GM10847 (cell line): ENCODE measurements around the gene PTCH1.

ENCODE experiments used
- POLR2A ChIP-seq: IDR thresholded peaks from 2 replicates; pipeline ENCODE4 v1.6.1; 2011; ENCODE audit not compliant: insufficient read length; ENCODE audit errors: extremely low read depth

PTCH1 gene

GRCh38 chr9:95507464-95508241 is 9.1 kb downstream of the PTCH1 start:
- TF ChIP-seq POLR2A: no peak

DNA sequence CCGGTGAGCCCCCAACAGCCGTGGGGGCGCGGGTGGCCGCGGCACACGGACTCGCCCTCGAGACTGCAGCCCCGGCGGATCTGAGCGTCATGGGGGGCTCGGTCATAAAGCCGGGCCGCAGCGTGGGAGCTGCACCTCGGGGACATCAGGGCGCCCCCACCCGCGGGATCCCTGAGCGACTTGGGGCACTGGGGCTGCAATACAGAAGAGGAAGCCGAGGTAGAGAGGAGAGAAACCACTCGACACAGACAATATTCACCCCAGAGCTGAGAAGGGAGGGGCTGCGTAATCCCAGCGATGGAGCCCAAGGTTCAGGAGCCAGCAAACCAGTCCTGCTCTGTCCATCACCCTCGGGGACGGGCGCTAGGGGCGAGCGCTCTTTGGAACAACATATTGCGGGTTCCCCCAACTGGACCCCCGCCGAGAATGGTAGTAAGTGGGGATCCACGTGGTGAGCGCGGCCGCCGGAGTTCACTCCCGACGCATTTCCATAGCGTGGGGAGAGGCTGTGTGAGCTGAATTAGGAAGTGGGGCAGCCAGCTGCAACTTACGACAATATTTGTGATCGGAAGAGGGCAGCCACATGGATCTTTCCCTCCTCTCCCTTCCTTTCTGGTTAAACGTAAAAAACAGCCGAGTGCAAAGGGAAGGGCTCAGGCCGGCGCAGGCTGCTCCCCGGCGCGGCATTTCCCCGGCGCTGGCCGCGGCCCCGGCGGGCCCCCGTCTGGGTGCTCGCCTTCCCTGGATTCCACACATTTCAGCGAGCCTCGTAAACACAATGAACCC is 9.9 kb downstream of the PTCH1 start:
- TF ChIP-seq POLR2A: no peak

DNA sequence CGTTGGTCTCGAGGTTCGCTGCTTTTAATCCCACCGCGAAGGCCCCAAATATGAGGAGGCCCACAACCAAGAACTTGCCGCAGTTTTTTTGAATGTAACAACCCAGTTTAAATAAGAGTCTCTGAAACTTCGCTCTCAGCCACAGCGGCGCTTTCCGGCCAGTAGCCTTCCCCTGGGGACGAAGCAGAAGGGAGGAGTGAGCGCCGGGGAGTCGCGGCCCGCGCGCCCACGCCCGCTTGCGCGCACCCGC is 10.4 kb downstream of the PTCH1 start:
- TF ChIP-seq POLR2A: no peak

DNA sequence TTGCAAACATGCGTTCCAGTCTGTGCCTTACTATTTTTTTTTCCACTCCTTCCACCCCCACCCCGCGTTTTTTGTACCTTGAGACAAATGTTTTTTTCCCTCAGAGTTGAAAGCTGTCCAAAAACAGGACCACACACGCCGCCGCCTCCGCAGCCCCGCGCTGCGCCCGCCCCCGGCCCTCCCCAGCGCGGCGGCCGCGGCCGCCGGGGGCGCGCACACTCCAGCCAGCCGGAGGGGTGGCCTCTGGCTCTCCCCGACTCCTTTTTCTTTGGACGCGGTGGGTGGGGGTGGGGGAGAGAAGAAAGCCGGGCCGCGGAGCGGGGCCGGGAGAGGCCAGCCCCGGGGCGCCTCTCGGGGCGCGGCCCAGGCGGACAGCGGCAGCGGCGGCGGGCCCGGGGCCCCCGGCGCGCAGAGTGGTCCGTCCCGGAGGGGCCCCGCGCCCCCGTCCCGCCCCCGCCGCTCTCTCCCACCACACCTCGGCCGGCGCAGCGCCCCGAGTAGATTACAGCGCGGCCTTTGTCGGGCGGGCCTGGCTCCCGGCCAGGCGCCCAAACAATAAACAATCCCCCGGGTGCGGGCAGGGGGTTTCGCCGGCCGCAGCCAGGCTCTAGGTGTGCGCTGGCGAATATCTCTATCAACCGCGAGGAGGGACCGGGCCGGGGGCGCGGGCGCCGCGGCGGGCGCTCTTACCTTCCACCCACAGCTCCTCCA is 10.9 kb downstream of the PTCH1 start:
- peak; percentile 43 for TF ChIP-seq POLR2A

GRCh38 chr9:95505072-95505716 is 11.6 kb downstream of the PTCH1 start:
- no peak for TF ChIP-seq POLR2A

DNA sequence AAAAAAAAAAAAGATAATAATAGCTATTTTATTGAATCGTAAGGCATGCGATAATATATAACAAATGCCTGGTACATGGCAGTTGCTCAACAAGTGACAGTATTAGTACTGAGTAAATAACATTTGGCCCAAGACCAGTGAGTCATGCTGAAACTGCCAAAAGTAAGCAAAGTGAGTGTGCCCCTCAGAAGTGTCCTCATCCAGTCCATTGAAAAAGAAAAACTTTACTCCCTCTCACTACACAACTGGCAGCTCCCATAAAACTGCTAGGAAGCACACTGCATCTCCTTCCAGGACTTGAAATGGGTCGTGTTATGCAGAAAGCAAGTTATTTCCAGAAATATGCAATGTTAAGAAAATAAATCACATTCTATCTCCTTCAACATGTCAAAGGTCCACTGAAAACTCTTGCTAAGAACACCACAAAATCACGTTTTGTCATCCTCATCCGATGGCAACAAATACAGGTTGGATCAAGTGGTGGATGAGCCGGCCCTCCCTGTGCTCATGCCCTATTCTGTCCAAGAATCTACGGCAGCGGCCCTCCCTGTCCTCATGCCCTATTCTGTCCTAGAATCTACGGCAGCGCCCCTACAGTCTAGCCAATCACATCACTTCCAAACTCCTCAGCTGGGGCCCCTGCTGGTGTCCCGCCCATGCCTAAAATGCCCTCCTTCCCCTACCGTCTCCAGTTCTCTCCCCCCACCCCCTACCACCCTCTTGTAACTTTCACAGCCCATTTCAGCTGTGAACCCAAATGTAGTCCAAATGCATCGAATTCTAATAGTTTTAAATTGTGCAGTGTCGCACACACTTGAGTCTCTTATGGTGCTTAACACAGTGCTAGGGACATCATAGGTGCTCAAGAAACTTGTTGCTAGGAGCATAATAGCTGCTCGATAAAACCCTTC is 12.5 kb downstream of the PTCH1 start:
- no peak for TF ChIP-seq POLR2A

- no peak for TF ChIP-seq POLR2A
These were observed 13.4 kb downstream of the PTCH1 start for GRCh38 chr9:95503369-95503768.

DNA sequence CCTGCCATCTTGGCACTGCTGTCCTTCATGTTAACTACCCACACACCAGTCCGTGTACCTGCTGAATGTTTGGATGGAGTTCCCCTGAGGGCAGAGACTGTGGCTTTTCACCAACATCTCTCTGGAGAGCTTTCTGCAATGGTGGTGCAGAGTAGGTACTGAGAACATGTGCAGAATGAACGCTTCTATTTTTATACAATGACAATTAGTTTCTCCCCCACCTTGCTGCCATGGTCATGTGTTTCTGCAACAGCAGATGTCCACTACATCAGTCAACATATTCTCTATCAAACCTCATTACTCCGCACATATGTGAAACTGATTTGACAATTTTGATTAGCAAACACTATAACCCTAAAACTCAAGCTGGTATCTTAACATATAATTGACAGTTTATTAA is 14.5 kb downstream of the PTCH1 start:
- no peak for TF ChIP-seq POLR2A

- no peak for TF ChIP-seq POLR2A
These were observed 16.9 kb downstream of the PTCH1 start for GRCh38 chr9:95499847-95500246.

- TF ChIP-seq POLR2A: no peak
These were observed 17.6 kb downstream of the PTCH1 start for GRCh38 chr9:95499046-95499676.

- no peak for TF ChIP-seq POLR2A
These were observed 18.1 kb downstream of the PTCH1 start for GRCh38 chr9:95498641-95499040.

DNA sequence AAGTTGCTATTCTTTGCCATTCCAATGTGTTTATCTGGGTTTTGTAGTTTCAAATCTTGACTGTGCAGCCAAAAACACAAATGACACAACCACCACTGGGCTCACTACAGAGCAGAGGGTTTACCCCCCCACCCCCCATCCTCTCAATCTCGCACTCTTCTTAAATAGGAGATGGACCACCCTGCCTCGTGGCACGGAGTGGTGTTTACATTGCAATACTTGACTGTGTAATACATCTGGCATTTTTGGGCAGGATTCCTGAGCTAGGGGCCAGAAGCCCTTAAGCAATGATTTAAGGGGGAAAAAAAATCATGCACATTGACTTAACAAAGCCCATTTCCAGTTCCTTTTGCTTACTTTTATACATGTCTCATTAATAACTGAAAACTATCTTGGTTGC is 19.0 kb downstream of the PTCH1 start:
- no peak for TF ChIP-seq POLR2A

DNA sequence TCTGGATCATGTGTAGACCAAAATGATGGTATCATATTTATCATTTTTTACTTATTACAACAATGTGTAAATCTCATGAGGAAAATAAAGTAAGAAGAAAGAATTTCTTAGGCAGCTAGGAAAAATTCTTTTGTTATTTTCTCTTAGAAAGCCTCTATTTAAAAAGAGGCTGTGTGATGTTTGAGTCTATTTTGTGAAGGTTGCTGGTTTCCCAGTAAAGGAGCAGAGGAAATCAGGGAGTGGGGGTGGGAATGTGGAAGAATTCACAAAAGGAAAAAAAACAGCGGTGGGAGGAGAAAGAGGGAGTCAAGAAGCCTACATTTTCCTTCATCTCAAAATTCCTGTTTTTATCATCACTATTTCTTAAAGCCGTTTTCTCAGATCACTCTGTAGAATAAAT is 20.1 kb downstream of the PTCH1 start:
- no peak for TF ChIP-seq POLR2A

GRCh38 chr9:95495961-95496360 is 20.8 kb downstream of the PTCH1 start:
- no peak for TF ChIP-seq POLR2A
